Neural cell (in vitro differentiated cells): Measurements from ENCODE around the gene ADAMTS10. TPM values are rescaled to one million over a fixed set of nuclear protein-coding genes. Genes with fewer than 3 reads are reported as not detected.

Experiments
- H2AFZ ChIP-seq: fragments of 200-600, 300-800 bp; sonication (generic), shearing (Covaris generic); 2 replicates; pipeline ENCODE4 v1.6.0; 2014; ENCODE audit warnings: low read depth, mild to moderate bottlenecking, antibody characterized with exemption, low read length, moderate library complexity
- H3F3A ChIP-seq: fragments of 200-600 bp; shearing (Covaris generic); 2 replicates; pipeline ENCODE4 v1.6.1; 2016; ENCODE audit warnings: mild to moderate bottlenecking, moderate library complexity, mixed read lengths, antibody characterized with exemption, low read length; ENCODE audit not compliant: insufficient read depth, poor library complexity, severe bottlenecking
- H3K27ac ChIP-seq: fragments of 200-600, 300-800 bp; sonication (generic), shearing (Covaris generic); 2 replicates; pipeline ENCODE4 v1.5.1; 2014; ENCODE audit warnings: mild to moderate bottlenecking, low read length, moderate library complexity
- H3K27me3 ChIP-seq: fragments of 300-800, 200-600 bp; sonication (generic), shearing (Covaris generic); 2 replicates; pipeline ENCODE4 v1.6.0; 2014; ENCODE audit warnings: mild to moderate bottlenecking, low read depth, low read length, moderate library complexity; ENCODE audit not compliant: insufficient read depth
- H3K36me3 ChIP-seq: fragments of 300-800, 200-600 bp; sonication (generic), shearing (Covaris generic); 2 replicates; pipeline ENCODE4 v1.5.1; 2014; ENCODE audit warnings: mild to moderate bottlenecking, antibody characterized with exemption, low read length, moderate library complexity; ENCODE audit not compliant: insufficient read depth
- H3K4me2 ChIP-seq: fragments of 300-800, 200-600 bp; sonication (generic), shearing (Covaris generic); 2 replicates; pipeline ENCODE4 v1.6.0; 2014; ENCODE audit warnings: mild to moderate bottlenecking, low read length
- H3K4me3 ChIP-seq: fragments of 300-800, 200-600 bp; sonication (generic), shearing (Covaris generic); 2 replicates; pipeline ENCODE4 v1.5.1; 2014; ENCODE audit warnings: mild to moderate bottlenecking, low read length, moderate library complexity
- H3K79me2 ChIP-seq: fragments of 200-600 bp; shearing (Covaris generic); replicated peaks from 2 replicates; pipeline ENCODE4 v1.6.0; 2014; ENCODE audit warnings: mild to moderate bottlenecking, low read length, moderate library complexity; ENCODE audit not compliant: insufficient read depth
- H3K9ac ChIP-seq: fragments of 300-800, 200-600 bp; sonication (generic), shearing (Covaris generic); 2 replicates; pipeline ENCODE4 v1.6.1; 2016; ENCODE audit warnings: mild to moderate bottlenecking, low read length, mixed read lengths
- H3K9me2 ChIP-seq: fragments of 200-600 bp; shearing (Covaris generic); 2 replicates; pipeline ENCODE4 v1.6.1; 2016; ENCODE audit warnings: mild to moderate bottlenecking, low read length, mixed read lengths; ENCODE audit not compliant: insufficient read depth
- H3K9me3 ChIP-seq: fragments of 200-600, 300-800 bp; sonication (generic), shearing (Covaris generic); 2 replicates; pipeline ENCODE4 v1.6.1; 2016; ENCODE audit warnings: mild to moderate bottlenecking, mixed run types, low read length, moderate library complexity, mixed read lengths
- H4K20me1 ChIP-seq: fragments of 200-600 bp; shearing (Covaris generic); 2 replicates; pipeline ENCODE4 v1.6.1; 2016; ENCODE audit warnings: mild to moderate bottlenecking, mixed run types; ENCODE audit not compliant: insufficient read depth
- CTCF ChIP-seq: fragments of 450-650 bp; IDR thresholded peaks from 2 replicates; pipeline ENCODE4 v1.5.1; 2014; ENCODE audit warnings: antibody characterized with exemption, mild to moderate bottlenecking, moderate library complexity; ENCODE audit not compliant: poor library complexity, severe bottlenecking
- EP300 ChIP-seq: fragments of 450-650 bp; conservative IDR thresholded peaks from 2 replicates; pipeline ENCODE4 v1.6.1; 2014; ENCODE audit warnings: antibody characterized with exemption, mild to moderate bottlenecking, moderate library complexity; ENCODE audit not compliant: poor library complexity, severe bottlenecking
- EZH2 ChIP-seq: fragments of 200-600, 300-800 bp; shearing (Covaris generic), sonication (generic); IDR thresholded peaks from 2 replicates; pipeline ENCODE4 v1.6.1; 2014; ENCODE audit warnings: antibody characterized with exemption, low read length, borderline replicate concordance, mild to moderate bottlenecking; ENCODE audit not compliant: insufficient read depth, poor library complexity, severe bottlenecking
- MXI1 ChIP-seq: fragments of 450-650 bp; conservative IDR thresholded peaks from 2 replicates; pipeline ENCODE4 v1.6.1; 2014; ENCODE audit warnings: antibody characterized with exemption, mild to moderate bottlenecking; ENCODE audit not compliant: poor library complexity, severe bottlenecking
- POLR2AphosphoS5 ChIP-seq: IDR thresholded peaks from 2 replicates; pipeline ENCODE4 v1.6.1; 2012
- RAD21 ChIP-seq: fragments of 450-650 bp; conservative IDR thresholded peaks from 2 replicates; pipeline ENCODE4 v1.6.1; 2014; ENCODE audit warnings: antibody characterized with exemption, mild to moderate bottlenecking, moderate library complexity
- SMC3 ChIP-seq: fragments of 450-650 bp; conservative IDR thresholded peaks from 2 replicates; pipeline ENCODE4 v1.6.1; 2014; ENCODE audit warnings: antibody characterized with exemption, mild to moderate bottlenecking, moderate library complexity; ENCODE audit not compliant: poor library complexity
- TAF1 ChIP-seq: IDR thresholded peaks from 2 replicates; pipeline ENCODE4 v1.6.1; 2012; ENCODE audit warnings: low read depth
- polyA plus RNA-seq: library from polyadenylated mRNA; depleted of rRNA; stranded (reverse); fragments of >200 nt; gene quantifications from 2 replicates; pipeline ENCODE4 v1.2.3, GENCODE V29; 2014
- TF ChIP-seq, protein P1 (sequence below): IDR thresholded peaks from 2 replicates; pipeline ENCODE4 v1.6.1; 2012; ENCODE audit warnings: borderline replicate concordance

The ADAMTS10 gene
- polyA plus RNA-seq, 1 donor from 2014 or later, result 99.4 TPM

GRCh38 chr19:8605514-8605913 is 5.0 kb downstream of the ADAMTS10 start:
- H3K36me3 ChIP-seq, result peaks cover 6% of the 10 kb centered on the region
- no peak overlapping the region for H3K4me3 ChIP-seq
- H4K20me1 ChIP-seq, result no peaks in the 10 kb centered on the region

GRCh38 chr19:8601796-8602195 is 8.7 kb downstream of the ADAMTS10 start:
- Histone ChIP-seq H3K27me3 (no peaks in the 10 kb centered on the region), H3K9me2 (no peaks in the 10 kb centered on the region), H4K20me1 (no peaks in the 10 kb centered on the region), H3K9ac (no peak overlapping the region), H3K4me2 (no peak overlapping the region), H3K36me3 (peaks cover 6% of the 10 kb centered on the region), H3K4me3 (no peak overlapping the region), H3F3A (no peaks in the 10 kb centered on the region), H2AFZ (no peak overlapping the region), H3K9me3 (peaks cover 13% of the 10 kb centered on the region), H3K79me2 (no peaks in the 10 kb centered on the region), H3K27ac (no peak overlapping the region)
- no peak for TF ChIP-seq EZH2
- TF ChIP-seq, protein P1, sequence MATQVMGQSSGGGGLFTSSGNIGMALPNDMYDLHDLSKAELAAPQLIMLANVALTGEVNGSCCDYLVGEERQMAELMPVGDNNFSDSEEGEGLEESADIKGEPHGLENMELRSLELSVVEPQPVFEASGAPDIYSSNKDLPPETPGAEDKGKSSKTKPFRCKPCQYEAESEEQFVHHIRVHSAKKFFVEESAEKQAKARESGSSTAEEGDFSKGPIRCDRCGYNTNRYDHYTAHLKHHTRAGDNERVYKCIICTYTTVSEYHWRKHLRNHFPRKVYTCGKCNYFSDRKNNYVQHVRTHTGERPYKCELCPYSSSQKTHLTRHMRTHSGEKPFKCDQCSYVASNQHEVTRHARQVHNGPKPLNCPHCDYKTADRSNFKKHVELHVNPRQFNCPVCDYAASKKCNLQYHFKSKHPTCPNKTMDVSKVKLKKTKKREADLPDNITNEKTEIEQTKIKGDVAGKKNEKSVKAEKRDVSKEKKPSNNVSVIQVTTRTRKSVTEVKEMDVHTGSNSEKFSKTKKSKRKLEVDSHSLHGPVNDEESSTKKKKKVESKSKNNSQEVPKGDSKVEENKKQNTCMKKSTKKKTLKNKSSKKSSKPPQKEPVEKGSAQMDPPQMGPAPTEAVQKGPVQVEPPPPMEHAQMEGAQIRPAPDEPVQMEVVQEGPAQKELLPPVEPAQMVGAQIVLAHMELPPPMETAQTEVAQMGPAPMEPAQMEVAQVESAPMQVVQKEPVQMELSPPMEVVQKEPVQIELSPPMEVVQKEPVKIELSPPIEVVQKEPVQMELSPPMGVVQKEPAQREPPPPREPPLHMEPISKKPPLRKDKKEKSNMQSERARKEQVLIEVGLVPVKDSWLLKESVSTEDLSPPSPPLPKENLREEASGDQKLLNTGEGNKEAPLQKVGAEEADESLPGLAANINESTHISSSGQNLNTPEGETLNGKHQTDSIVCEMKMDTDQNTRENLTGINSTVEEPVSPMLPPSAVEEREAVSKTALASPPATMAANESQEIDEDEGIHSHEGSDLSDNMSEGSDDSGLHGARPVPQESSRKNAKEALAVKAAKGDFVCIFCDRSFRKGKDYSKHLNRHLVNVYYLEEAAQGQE, result no peak
- TF ChIP-seq SMC3, result no peak
- no peak for TF ChIP-seq CTCF
- no peak for TF ChIP-seq RAD21
- TF ChIP-seq EP300, result no peak
- TF ChIP-seq POLR2AphosphoS5, result no peak

More at GRCh38 chr19:8605514-8605913, 5.0 kb downstream of the ADAMTS10 start:
- H3K4me2 ChIP-seq, result no peak overlapping the region
- peaks cover 9% of the 10 kb centered on the region for H3K79me2 ChIP-seq
- peaks cover 13% of the 10 kb centered on the region for H3K9me3 ChIP-seq
- no peak overlapping the region for H3K27ac ChIP-seq
- H2AFZ ChIP-seq, result no peak overlapping the region
- H3F3A ChIP-seq, result no peaks in the 10 kb centered on the region
- H3K9me2 ChIP-seq, result no peaks in the 10 kb centered on the region
- TF ChIP-seq TAF1, result no peak
- TF ChIP-seq MXI1, result no peak
- no peak for TF ChIP-seq POLR2AphosphoS5
- TF ChIP-seq SMC3, result no peak
- TF ChIP-seq EP300, result no peak
- TF ChIP-seq EZH2, result no peak
- TF ChIP-seq RAD21, result no peak
- no peak for TF ChIP-seq CTCF
- TF ChIP-seq, protein P1, result no peak
- H3K9ac ChIP-seq, result no peak overlapping the region
- no peaks in the 10 kb centered on the region for H3K27me3 ChIP-seq
